GM12873 (cell line): ENCODE measurements around the gene OLIG3.

ENCODE experiments used
- TF ChIP-seq, protein P1 (sequence below): IDR thresholded peaks from 2 replicates; pipeline ENCODE4 v1.5.1; 2012; ENCODE audit warnings: low read depth, mild to moderate bottlenecking, moderate library complexity, low read length, control low read depth; ENCODE audit not compliant: insufficient read depth; ENCODE audit errors: missing control alignments

The OLIG3 gene

DNA sequence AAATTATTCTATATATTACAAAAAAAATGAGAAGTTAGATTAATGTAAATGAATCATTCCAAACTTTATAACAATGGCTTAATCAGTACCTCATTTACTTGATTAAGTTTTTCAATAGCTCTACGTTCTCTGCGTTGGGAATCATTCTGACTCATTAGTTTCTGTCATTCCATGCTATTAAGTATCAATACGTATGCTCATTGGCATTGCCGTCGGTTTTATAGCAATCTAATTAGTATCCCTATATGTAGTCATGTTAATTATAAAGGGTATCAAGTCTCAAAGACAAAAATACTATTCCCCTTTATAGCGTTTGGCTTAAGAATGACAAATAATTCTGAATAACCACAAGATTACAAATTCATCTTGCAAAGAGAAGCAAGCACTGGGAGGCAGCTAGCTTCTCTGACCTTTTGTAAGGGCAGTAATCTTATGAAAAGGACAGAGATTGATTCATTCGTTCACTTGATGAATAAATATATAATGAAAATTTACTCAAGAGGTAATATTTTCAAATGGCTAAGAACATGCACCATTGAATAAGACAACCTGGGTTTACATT is 41.8 kb downstream of the OLIG3 start:
- TF ChIP-seq, protein P1, sequence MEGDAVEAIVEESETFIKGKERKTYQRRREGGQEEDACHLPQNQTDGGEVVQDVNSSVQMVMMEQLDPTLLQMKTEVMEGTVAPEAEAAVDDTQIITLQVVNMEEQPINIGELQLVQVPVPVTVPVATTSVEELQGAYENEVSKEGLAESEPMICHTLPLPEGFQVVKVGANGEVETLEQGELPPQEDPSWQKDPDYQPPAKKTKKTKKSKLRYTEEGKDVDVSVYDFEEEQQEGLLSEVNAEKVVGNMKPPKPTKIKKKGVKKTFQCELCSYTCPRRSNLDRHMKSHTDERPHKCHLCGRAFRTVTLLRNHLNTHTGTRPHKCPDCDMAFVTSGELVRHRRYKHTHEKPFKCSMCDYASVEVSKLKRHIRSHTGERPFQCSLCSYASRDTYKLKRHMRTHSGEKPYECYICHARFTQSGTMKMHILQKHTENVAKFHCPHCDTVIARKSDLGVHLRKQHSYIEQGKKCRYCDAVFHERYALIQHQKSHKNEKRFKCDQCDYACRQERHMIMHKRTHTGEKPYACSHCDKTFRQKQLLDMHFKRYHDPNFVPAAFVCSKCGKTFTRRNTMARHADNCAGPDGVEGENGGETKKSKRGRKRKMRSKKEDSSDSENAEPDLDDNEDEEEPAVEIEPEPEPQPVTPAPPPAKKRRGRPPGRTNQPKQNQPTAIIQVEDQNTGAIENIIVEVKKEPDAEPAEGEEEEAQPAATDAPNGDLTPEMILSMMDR, result no peak

DNA sequence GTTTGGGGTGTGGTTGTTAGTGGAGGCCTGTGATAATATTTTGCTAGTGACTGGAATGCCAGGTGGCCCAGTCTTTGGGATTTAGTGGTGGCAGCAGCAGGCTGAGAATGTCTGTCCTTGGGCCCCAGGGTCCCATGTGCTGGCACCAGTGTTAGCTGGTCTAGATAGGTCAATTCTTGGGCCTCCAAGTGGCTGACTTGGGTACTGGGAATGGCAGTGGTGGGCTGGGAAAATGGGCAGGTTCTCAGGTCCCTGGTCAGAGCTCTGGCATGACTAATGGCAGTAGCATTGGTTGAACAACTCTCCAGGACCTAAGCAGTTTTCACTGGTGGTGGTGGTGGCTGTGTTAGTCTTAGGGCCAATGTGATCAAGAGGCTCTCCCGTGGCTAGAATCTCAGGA is 50.3 kb downstream of the OLIG3 start:
- TF ChIP-seq, protein P1, result peak; percentile 32
